AML-193 (cell line): ENCODE measurements around the gene INKA1.
A peak's percentile ranks its signal among the peaks of the same experiment; 100 is the strongest.
"Not testable (repeated sequence)": the region's sequence is repeated elsewhere in the genome, so short reads cannot be mapped to it uniquely, and the experiment has no call there.

Experiments
- DNase-seq, 2 experiments: peaks; one replicate each; lab custom pipeline; 2025; lab: John Stamatoyannopoulos, UW

The INKA1 gene

DNA sequence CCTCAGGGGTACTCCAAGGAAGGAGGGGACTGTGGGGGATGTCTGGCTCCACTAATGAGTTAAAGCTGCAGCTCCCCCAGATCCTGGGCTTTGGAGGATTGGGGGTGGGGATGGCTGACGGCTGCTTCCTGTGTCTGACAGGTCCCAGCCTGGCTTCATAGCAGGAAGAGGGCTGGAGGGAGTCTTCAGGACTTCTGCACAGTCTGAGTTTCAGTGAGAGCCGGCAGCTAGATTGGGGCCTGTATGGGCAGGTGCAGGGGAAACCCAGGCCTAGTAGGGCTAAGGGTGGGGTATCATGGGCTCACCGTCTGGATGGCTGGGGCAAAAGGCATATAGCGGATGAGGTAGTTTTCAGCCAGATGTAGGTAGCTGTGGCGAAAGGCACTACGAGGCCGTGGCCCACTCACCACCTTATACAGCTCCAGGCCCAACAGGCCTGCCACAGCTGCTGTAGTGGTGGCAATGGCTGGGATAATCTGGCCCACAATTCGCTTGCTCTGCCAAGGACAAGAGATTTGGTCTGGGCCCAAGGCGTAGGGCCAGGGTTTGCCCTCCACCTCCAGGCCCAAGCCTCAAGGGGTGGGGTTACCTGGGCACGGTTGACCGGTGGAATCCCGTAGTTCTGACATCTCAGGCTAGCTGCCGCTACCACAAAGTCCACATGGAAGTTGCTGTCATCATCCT, 4.5 kb downstream of the INKA1 start:
- DNase-seq, result no peak

DNA sequence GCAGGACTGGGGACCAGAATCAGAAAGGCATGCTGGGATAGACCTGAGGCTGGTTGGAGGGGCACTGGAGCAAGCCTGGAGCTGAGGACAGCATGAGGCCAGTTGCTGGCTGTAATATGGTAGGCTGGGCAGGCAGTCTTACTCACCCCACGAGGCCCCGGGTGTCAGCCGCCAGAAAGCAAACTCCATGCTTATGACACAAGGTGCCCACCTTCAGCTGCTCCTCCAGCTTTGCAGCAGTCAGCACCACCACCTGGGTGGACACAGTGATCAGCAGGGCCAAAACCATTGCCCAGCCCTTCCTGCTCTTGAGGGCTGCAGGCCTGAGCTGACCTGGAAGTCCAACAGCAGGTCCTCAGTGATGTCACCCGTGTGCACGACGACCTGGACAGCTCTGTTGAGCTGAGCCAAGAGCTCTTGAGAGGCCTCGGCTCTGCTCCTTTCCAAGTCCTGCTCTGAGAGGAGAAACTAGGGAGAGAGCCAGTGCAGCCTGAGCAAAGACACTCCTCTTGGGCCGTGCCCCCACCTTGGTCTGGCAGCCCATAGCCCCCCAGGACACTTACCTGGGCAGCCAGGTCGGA, 9.9 kb downstream of the INKA1 start:
- no peak for DNase-seq

DNA sequence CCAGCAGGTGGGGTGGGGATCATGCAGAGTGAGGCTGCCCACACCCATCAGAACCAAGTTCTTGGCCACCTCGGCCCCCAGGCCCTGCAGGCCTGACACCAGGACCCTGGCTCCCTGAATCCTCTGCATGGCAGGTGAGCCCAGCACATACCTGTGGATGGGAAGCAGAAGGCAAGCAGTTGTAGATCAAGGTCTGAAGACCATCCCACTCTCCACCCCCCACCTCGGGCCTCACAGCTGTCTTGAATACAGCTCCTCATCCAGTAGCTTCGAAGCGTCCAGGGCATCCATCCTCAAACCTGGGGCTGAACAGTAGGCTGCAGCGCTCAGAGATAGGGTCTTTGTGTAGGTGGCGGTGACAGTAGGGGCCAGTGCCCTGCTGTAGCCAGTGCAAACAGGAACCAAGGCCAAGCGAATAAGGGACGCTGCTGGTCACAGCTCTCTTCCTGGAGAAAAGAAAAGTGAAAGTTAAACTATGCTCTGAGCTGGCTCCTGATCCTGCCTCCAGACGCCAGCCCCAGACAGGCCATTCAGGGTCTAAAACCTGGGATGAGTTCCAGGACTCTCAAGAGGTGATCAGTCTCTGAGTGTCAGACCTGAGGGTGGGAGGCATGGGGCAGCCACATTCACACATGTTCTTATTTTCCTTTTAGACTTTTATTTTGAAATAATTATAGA, 10.6 kb downstream of the INKA1 start, which contains the start of gene UBA7:
UBA7 (minus strand) TSS at position 457 of the 678 bp plus-strand sequence; CDS start at position 291, 166 bp downstream.
- DNase-seq, result peak; percentile 82 to 89

DNA sequence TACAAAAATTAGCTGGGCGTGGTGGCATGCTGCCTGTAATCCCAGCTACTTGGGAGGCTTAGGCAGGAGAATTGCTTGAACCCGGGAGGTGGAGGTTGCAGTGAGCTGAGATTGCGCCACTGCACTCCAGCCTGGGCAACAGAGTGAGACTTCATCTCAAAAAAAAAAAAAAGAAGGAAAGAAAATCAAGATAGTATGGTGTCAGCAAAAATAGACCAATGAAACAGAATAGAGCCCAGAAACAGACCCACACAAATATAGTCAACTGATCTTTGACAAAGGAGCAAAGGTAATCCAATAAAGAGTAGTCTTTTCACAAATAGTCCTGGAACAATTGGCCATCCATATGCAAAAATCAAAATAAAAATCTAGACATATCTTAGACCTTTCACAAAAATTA, 20.1 kb downstream of the INKA1 start:
- not testable (repeated sequence) for DNase-seq

DNA sequence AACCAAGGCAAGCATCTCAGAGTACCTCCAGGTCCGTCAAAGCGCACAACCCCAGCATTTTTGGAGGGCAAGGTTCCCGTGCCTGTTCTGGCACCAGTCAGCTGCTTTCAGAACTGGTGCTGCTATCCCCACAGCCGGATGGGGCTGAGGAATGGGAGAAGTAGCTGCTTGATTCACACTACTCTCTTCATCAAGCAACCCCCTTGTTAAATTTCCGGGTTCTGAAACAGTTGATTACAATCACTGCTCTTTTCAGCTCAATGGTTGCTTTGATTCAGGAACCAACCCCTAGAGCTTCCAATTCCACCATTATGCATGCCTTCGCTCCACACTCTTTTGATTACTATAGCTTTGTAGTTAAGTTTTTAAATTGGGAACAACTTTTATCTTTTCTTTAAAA, 23.0 kb downstream of the INKA1 start:
- no peak for DNase-seq

DNA sequence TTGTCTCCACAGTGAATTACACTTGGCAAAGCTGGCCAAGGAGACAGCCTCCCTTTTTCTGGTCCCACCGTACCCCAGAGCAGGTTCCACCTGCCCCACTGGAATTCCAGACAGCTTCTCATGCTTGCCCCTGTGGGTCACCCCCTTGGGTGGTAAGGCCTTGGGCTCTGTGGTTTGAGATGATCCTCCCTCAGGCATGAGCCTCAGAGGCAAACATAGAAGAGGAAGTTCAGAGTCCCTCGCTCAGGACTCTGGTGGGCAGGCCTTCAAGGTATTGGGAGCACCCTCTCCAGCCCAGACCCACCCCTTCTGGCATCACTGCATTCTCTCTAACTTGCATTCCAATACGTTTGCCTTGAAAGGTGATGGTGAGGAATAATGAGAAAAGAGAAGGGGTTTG, 28.3 kb downstream of the INKA1 start:
- no peak for DNase-seq

DNA sequence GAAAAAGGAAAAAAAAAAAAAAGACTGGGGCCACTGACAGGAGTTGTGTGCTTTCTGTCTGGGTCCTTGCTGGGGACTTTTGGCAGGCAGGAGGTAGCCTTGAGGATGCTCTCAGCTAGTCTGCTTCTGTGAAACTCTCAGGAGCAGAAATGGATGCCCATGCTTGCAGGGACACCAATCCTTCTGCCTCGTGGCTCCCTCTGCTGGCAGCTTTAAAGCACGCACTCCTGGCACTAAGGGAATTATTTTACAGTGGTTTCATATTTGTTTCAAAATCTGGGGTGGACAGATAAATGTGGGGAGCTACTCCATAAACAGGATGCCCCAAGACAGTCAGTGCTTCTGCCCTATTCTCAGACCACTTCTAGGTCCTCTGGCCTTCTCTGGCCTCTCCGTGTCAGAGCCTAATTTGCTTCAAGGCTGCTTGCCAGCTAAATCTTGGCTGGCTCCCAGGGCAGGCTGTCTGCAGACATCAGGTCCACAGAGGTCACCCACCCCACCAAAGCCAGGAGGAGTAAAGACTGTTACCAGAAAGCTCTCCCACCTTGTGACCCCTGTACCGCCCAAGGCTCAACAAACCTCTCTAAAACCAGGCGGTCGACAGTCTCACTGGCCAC, 36.2 kb downstream of the INKA1 start:
- DNase-seq, result peak; percentile 88 to 91

DNA sequence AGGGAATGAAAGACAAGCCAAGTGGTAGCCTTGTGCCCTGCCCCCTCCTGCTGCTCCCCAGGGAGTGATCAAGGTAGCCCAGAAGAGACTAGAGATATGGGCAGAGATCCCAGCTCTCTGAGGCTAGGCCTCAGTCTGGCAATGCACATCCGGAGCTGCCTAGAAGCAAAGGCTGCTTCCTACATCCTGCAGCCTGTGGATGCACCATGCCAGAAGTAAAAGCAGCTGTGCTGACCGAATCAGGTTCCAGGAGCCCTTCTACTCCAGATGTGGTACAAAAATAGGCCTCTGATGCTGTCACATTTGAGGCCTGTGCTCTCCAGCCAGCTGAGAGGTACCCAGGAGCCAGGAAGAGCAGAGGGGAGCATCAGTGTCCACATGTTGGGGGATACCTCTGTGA, 37.3 kb downstream of the INKA1 start:
- DNase-seq, result no peak

DNA sequence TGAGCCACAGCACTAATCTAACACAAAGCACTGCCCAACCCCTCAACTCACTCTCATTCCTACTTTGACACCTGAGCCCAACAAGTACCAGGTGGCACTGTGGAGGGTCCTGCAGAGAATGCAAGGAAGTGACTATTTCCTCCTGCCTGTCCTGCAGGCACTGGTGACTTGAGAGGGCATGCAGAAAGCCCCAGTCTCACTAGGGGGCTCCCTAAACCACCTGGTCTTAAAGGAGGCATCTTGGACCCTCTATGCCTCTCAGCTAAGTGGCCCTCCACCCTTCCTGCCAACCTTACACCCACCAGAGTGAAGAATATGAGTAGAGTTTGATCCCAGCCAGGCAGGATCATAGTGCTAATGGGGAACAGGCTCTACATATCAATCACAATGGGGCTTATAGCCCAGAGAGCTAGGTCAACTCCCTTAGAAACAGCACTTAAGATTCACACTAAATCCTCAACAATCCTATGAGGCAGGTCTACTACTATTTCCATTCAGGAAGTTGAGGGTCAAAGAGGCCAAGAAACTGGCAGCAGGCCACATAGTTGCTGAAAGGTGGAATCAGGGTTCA, 38.1 kb downstream of the INKA1 start:
- peak; percentile 19 to 29 for DNase-seq

DNA sequence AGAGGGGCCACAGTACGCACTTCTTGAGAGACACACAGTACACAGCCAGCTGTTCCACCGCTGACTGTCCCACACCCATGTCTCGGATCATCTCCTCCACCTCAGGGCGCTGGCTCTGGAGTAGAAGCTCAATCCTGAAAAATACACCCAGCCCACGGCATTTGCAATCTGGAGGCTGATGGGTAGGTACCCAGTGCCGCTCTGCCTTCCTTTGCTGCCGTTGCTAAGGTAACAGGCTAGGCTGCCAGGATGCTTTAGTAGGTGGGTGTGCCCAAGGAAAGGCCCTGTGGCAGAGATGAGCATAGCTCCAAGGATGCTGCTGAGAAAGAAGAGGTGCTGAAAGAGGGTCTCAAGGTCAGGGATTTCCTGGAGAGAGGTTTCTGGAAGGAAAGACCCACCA, 38.7 kb downstream of the INKA1 start:
- DNase-seq, result no peak

DNA sequence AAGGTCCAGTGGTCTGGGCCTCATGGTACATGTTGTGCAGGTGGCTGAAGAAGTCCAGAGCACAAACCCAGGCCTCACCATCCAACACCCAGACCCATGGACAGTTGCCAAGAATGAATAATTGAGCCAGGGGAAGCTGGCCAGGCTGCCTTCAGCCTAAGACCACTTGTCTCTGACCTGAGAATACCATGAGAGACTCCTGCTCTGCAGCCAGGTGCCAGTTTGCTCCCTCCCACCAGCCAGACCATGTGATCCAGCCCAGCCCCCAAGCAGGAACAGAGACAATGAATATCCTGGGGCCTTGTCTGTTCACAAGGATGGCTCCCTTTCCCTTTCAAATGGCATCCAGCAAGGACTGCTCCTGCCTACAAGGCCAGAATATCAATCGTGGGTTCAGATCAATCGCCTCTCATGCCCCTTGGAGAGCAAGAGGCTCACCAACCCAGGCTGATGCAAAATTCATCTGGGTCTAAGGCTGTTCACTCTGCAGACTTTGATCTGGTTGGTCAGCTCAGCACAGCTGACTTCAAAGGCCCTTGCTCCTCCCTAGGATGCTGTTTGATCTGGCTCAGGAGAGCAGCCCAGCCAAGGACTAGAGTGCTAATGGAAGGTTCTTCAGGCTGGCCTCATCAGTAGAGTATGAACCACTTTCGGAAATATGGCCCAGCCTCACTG, 39.9 kb downstream of the INKA1 start:
- no peak for DNase-seq

DNA sequence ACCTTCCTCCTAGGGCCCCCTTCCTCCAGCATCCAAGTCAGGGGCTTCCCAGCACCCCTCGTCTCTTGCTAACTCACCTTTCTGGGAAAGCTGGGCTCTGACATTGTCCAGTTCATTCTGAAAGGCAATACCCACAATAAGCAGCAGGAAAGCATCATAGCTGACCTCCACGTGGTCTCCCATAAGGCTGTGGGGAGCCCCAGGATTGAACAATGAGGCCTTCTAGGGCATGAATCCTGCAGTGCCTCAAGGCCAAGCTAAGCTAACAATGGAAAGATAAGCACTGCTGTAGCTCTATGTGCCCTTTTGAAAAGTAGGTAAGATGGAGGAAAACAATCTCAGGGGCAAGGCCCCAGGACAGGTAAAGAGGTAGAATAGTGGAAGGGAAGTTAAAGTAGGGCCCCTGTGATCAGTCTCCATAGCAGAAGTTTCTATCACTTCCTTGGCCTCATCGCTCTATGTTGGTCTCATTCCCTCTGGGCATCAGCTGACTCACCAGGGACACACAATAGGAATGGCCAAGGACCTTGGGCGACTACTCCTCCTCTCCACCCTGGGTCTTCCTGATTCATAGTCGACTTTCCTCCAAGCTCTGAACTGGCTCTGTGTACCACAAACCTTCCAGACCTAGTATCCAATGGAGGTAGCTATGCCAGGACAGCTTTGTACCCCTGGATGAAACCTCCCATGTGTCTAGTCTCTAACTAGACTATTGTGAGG, 41.6 kb downstream of the INKA1 start:
- DNase-seq, result no peak

DNA sequence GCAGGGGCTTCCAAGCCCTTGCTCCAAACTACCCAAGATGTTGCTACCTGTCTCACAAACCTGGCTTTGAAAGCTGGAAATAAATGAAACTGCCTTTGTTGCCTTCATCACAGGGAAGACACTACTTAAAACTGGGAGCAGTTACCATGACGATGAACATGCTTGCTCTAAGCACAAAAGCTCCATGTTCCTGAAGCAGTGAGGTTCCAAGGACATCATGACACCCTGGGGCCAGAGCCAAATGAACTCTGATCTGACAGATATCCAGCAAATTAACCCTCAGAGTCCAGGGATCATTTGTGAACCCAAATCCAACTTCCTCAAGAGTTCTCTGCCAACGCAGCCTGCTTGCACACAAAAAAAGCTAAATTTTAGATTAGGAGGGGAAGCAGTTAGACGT, 42.6 kb downstream of the INKA1 start:
- no peak for DNase-seq
